CD4-positive, alpha-beta T cell treated with Interleukin-6 for 4 hours (primary cell): ENCODE data around the gene IFT22.
"Not testable (repeated sequence)": the region's sequence is repeated elsewhere in the genome, so short reads cannot be mapped to it uniquely, and the experiment has no call there.

Experiments
- DNase-seq: peaks from one replicate; pipeline ENCODE4 v3.0.0-alpha.2; 2020; ENCODE audit warnings: mixed read lengths

IFT22 gene

DNA sequence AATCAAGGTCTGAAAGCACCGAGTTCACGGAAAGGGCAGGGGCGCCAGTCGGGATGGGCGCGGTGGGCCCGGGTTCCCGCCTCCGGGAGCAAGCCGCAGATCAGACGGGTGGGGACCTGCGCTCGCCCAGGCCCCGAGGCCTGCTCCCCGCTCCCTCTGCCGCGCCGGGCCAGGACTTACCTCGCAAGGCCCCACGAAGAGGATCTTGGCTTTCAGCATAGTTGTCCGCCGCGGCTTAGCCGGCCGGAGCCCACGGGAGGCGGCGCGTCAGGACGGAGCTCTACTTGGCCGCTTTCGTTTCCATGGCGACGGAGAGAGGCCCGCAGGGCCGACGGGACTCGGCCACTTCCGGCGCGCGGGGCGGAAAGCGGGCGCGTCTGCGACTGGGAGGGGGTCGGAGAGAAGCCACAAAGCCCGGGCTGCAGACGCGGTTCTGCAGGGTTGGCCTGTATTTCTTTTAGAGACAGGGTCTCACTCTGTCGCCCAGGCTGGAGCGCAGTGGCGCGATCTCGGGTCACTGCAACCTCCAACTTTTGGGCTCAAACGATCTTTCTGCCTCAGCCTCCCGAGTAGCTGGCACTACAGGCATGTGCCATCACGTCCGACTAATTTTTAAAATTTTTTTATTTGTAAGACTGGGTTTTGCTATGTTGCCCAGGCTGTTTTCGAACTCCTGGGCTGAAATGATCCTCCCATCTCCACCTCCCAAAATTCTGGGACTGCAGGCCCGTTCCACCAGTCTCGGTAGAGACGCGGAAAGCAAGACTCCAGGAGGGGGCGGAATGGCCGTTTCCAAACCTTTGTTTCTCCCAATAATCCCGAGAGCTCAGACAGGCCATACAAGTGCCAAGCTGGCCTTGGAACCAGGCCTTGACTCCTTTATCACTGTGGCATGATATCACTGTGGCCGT, at the start of gene IFT22:
IFT22 (minus strand) TSS at position 322 of the 911 bp plus-strand sequence; CDS start at position 219, 103 bp downstream.
- DNase-seq, result peak; percentile 90

DNA sequence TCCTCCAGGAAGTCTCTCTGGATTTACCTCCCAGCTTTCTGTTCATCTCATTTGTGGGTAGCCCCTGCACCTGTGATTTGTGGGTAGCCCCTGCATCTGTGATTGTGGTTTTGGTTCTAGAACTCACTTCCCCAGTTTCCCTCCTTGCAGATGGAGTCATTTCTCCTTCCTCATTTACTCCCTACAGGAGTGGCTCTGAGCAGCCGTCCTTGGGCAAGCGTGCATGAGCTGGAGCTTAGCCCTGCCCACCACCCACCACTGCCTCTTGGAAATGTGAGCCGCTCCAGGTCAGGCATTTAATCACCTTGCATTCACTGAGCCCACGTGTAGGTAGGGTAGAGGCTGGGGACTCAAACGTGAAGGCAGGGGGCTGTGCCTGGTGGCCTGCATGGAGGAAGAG, 49.2 kb upstream of the IFT22 start:
- no peak for DNase-seq

DNA sequence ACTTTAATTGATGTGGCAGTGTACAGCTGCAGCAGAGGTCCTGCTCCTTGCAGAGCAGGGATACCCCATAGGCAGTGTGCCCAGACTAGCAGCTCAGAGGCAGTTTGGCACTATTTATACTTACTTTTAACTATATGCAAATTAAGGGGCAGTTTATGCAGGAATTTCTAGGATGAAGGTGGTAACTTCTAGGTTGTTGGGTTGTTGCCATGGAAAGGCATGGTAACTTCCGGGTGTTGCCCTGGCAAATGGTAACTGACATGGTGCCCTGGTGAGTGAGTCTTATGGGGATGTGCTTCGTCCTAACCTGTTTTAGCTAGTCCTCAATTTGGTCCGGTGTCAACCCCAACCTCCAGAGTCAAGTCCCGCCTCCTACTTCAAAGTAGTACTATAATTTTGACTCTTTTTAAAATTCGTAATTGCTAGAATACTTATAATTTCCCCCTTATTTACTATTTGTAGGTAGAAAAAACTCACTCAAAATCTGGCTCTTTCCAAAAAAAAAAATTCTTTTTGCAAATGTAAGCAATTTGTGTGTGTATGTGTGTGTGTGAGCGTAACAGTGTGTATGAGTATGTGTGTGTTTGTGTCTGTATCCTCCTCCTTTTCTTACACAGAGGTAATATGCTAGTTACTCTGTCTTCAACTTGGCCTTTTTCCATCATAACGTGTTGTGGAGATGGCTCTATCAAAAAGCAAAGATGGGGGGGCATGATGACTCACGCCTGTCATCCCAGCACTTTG, 47.0 kb upstream of the IFT22 start:
- DNase-seq, result no peak

DNA sequence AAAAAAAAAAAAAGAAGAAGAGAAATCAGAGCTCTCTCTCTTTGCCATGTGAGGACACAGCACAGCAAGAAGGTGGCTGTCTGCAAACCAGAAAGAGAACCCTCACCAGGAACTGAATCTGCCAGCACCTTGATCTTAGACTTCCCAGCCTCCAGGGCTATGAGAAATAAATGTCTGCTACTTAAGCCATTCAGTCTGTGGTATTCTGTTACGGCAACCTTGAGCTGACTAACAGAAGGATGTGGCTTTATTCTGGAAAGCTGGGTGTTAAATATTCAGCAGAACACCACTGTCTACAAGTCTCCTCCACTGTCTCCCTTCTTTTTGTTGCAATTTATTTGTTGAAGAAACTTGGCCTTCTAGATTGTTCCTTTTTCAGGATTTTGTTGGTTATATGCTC, 46.1 kb upstream of the IFT22 start:
- DNase-seq, result no peak

DNA sequence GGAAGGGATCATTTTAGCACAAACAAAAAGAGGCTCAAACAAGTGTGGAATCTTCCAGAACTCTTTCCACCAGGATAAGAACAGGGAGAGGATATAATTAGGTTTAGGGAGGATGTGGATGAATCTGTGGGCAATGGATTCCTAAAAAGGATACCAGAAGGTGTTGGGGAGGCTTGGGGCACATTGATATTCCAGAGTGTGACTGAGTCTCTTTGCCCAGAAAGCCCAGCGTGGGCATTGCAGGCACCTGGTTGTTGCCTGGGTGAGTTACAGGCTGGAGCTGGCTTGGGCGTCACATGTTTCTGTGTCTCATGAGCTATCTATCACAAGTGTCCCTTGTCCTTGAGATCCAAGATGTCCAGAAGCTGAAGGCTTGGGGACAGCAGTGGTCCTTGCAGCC, 44.3 kb upstream of the IFT22 start:
- no peak for DNase-seq

DNA sequence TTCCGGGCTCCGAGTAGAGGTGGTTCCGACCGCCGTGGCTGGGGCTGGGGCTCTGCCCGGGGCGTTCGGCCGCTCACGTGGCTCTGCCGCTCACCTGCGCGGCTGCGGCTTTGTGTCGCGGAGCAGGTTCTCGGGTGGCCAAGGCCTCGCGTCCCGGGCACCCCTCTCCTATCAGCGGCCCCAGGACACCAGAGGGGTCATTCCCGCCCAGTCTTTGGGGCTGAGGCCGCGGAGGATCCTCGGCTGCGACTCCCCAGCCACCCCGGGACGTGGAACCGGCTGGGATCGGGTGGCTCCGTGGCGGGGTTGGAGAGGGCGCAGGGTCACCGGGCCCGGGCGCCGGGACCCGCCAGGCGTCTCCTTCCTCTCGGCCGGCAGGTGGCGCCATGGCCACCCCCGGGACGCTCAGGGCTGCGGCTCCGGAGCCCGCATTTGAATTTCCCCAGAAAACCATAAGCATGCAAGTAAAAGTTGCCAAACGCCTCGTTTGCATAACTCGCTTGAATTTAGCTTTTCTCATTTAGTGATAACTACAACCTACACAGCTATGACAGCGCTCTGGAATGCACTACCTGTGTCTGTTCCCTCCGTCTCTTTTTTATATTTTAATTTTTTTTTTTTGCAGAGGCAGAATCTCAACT, 42.2 kb upstream of the IFT22 start:
- peak; percentile 72 for DNase-seq

DNA sequence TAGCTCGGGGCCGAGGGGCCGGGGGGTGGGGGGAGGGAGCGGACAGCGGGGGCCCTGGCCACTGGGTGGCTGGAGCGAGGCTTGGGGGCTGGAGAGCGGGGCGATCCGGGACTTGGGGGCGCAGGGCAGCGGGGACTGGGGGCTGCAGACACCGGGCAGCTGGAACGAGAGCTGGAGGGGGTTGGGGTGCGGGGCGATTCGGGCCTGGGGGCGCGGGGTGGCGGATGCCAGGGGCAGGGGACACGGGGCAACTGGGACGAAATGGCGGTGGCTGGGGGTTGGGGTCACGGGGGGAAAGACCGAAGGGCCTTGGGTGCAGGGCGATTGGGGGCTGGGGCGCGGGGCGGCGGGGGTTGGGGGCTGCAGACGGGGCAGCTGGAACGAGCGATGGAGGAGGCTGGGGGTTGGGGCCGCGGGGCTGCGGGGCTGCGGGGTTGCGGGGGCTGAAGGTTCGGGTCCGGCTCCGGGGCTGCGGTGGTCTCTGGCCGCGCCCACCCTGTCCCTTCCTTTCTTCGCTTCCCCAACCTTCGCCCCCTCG, 41.7 kb upstream of the IFT22 start:
- DNase-seq, result no peak

DNA sequence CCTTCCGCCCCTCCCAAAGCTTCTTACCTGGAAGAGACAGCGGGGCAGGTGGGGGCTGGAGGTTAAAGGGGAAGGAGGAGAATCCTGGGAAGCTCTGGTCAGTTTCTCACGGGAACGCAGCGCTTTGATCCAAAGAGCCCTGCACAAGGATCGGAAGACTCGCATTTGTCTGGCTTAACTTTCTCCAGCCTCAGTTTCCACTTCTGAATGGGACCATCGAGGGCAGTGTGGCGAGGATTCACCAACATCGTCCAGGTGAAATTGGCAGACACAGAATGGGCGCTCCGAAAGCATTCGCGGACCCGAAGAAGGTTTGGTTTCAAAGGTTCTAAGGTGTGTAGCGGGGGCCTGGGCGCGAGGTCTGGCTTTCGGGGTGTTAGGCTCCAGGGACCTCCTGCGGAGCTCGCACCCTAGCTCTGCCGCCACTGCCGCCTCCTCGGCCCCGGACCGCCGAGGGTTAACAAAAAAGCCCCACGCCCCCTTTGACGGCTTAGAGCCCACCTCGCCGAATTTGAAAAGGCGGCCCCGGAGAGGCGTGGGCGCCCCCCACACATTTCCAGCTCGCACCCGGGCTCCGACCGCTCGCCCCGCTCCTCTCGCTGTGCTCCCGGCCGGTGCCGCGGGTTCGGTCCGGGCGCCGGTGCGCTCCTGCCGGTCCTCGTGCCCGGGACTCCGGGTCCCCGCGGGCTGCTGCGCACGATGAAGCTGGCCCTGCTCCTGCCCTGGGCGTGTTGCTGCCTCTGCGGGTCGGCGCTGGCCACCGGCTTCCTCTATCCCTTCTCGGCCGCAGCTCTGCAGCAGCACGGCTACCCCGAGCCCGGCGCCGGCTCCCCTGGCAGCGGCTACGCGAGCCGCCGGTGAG, 41.0 kb upstream of the IFT22 start, which contains the start of gene COL26A1:
COL26A1 (plus strand) TSS at position 542 of the 862 bp plus-strand sequence; CDS start at position 700, 158 bp downstream.
- peak; percentile 7 for DNase-seq

DNA sequence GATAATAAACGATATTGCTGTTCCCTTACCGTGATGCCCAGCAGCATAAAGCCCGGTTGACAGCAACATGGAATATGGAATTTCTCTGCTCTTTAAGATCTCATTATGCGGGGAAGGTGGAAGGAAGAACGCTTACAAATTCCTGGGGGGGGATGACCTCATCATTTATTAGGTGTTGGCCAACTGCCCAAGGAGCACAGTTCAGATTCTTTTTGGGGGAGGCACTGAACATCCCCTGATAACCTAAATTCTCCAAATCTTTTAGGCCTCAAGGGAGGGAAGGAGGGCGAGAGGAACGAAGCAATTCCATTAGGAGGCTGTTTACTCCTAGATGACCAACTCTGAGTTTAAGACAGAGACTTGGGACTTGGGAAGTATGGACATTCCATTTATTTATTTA, 35.8 kb upstream of the IFT22 start:
- DNase-seq, result no peak

DNA sequence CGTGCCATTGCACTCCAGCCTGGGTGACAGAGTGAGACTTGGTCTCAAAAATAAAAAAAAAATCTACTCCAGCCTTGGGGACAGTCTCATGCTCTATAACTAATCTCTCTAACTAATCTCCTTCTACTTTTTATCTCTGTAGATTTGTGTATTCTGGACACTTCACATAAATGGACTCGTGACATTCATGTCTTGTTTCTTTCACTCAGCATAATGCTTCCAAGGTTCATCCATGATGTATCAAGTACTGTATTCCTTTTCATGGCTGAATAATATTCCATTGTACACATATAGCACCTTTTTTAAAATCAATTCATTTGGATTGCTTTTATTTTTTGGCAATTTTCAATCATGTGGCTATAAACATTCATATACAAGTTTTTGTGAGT, 31.3 kb upstream of the IFT22 start:
- DNase-seq, result no peak

DNA sequence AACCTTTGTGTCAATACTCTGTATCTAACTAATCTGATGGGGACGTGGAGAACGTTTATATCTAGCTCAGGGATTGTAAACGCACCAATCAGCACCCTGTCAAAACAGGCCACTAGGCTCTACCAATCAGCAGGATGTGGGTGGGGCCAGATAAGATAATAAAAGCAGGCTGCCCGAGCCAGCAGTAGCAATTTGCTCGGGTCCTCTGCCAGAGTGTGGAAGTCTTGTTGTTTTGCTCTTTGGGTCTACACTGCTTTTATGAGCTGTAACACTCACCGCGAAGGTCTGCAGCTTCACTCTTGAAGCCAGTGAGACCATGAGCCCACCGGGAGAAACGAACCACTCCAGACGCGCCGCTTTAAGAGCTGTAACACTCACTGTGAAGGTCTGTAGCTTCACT, 27.7 kb upstream of the IFT22 start:
- not testable (repeated sequence) for DNase-seq

DNA sequence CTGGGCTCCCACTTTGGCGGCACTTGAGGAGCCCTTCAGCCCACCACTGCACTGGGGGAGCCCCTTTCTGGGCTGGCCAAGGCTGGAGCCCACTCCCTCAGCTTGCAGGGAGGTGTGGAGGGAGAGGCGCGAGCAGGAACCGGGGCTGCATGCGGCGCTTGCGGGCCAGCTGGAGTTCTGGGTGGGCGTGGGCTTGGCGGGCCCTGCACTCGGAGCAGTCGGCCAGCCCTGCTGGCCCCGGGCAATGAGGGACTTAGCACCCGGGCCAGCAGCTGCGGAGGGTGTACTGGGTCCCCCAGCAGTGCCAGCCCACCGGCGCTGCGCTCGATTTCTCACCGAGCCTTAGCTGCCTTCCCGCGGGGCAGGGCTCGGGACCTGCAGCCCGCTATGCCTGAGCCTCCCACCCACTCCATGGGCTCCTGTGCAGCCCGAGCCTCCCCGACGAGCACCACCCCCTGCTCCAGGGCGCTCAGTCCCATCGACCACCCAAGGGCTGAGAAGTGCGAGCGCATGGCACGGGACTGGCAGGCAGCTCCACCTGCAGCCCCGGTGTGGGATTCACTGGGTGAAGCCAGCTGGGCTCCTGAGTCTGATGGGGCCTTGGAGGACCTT, 26.9 kb upstream of the IFT22 start:
- DNase-seq, result not testable (repeated sequence)

DNA sequence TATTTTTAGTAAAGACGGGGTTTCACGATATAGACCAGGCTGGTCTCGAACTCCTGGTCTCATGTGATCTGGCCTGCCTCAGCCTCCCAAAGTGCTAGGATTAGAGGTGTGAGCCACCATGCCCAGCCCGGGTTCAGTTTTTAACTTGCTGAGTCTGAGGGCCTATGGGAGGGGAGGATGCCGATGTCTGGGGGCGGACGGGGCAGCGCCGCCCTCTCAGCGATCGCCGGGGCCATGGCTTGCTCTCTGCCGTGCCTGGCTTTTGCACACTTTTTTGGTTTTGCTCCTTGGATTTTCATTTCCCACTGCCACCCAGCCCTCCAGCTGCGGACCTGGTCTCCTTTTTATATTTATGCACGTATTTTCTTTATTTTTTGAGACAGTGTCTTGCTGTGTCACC, 25.9 kb upstream of the IFT22 start:
- DNase-seq, result no peak

DNA sequence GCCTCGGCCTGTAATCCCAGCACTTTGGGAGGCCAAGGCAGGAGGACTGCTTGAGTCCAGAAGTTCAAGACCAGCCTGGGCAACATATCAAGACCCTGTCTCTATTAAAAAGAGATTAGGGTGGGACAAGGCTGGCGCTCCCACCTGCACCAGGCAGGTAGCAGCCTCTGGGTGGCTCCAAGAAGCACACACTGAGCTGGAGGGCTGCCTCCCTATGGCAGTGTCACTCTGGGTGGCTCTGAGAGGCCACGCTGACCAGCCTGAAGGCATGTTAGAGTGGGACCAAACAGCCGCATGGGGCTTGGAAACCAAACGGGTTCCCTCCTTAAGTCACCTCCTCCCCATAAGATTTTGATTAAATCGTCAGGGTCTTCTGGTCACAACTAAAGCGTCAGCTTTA, 21.3 kb upstream of the IFT22 start:
- DNase-seq, result no peak

DNA sequence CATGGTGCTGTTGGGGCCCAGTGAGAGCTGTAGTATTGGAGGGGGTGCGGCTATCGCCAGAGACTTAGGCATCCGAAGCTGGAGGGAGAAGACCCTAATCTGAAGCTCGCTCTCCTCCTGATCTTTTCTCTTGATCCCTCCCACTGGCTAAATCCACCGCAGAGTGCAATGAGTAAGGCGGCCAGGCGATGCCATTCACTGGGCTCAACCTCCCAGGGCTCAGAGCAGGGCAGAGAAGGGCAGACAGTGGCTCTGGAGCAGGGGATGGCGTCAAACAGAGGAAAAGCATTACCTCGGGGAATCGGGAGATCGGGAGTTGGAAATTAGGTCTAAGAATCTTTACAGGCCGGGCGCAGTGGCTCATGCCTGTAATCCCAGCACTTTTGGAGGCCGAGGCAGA, 18.8 kb upstream of the IFT22 start:
- no peak for DNase-seq

DNA sequence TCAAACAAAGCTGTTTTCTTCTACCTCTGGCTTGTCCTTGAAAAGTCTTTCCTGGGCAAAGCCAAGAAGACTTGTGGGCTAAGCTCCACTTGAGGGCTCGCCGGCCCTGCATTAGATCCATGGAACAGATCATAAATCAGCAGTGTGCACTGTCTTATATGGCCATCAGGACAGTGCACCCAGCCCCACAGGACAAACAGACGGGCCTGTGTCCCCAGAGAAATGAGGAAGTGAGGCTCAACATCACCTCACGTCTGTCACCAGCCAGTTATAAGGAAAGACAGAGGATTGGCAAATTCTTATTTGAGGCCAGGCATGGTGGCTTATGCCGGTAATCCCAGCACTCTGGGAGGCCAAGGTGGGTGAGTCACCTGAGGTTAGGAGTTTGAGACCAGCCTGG, 12.3 kb upstream of the IFT22 start:
- no peak for DNase-seq

DNA sequence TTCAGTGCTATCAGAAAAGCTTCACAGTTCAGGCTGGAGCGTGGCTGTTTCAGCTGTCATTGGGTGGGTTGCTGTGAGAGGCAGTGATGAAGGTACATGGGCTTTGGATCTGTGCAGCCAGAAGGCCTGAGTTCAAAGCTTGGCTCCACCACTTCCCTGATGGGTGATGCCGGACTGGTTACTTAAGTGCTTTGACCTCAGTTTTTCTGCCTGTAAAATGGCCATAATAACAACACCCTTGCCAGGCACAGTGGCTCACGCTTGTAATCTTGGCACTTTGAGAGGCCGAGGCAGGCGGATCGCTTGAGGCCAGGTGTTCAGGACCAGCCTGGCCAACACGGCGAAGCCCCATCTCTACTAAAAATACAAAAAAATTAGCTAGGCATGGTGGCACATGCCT, 10.4 kb upstream of the IFT22 start:
- no peak for DNase-seq

DNA sequence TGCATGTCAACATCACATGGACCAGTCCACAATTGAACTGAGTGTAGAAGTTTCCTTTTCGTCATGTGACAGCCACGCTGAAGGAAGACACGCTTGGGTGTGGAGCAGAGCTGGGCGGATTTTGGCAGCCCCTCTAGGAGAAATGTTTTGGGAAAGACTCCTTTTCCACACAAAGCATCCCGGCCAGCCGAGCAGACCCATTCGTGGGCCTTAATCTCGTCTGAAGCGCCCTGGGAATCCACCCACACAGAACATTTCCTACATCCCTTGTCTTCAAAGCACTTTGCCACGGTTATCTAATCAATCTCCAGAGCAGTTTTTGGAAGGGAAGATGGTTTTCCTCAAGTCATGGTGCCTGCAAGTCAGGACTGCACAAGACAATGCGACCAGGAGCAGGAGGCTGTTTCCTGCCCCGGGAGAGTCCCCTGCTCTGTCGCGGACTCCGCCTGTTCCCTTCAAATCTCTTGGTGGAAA, 8.4 kb upstream of the IFT22 start:
- DNase-seq, result no peak

DNA sequence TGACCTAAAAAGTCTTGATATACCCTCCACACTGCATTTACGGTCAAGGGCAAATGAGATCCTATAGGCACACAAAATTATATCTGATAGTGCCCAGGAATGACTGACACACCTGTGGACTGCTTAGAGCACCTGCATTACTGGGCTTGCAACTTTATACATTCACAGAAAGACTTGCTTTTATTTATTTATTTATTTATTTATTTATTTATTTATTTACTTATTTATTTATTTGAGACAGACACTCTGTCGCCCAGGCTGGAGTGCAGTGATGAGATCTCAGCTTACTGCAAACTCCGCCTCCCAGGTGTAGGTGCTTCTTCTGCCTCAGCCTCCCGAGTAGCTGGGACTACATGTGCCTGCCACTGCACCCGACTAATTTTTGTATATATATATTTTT, 6.5 kb upstream of the IFT22 start:
- no peak for DNase-seq

DNA sequence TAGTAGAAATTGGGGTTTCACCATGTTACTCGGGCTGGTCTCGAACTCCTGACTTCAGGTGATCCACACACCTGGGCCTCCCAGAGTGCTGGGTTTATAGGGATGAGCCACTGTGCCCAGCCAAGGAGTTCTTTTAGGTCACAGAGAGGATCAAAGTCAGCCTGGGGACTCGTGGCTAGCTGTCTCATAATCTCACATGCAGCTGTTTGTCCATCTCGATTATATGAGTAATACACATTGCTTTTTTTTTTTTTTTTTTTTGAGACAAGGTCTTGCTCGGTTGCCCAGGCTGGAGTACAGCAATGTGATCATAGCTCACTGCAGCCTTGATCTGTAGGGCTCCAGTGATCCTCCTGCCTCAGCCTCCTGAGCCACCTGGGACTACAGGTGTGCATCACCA, 2.2 kb downstream of the IFT22 start:
- no peak for DNase-seq

DNA sequence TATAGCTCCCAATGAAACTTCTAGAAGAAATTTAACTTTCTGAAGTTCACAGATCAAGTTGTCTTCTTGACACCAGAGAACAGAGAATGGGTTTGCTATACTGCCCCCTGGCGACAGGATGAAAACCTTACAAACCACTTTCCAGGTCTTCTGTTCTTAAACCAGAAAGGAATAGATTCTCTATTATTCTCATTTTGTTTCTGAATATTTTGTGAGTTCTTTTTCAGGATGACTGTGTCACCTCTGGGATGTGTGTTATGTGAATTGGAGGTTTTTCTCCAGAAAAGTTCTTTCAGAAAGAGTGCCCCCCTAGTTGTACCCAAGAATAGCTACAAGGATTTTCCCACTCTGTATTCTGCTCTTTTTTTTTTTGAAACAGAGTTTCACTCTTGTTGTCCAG, 6.3 kb downstream of the IFT22 start:
- peak; percentile 65 for DNase-seq
